ENCODE results near the gene TNKS1BP1. TPM values are rescaled to one million over a fixed set of nuclear protein-coding genes. Genes with fewer than 3 reads are reported as not detected.
A peak's percentile ranks its signal among the peaks of the same experiment; 100 is the strongest.

Gene TNKS1BP1
- total and polyA plus RNA-seq, 9 of the 15 experiments (the other 6 are each of a cell fraction or from before 2014, with no cell fraction given): 1.1 to 47.2 (median 10.9) TPM

DNA sequence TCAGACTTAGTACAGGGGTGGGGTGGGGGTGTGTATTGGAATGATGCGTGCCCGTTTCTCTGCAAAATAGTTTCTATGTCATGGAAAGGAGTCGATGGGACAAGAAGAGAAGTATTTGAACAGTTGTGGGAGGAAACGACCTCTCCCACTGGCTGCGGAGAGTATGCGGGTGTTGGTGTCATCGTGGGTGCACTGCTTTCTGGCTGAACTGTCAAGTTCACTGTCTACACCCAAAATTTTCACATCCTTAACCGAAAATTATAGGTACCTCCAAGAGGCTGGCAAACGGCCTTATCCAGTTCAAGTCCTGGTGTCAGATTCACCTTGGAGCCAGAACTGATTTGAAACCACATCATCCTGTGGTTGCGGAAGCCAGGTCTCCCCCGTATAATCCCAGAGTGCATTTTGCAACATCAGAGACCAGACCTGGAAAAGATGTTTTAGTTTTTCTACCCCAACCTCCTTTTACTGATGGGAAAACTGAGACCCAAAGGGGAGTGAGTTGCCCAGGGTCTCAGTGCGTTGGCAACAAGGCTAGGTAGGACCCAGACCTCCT, 11.4 kb upstream of the TNKS1BP1 start (continued):
- TF ChIP-seq ZNF280B (CRISPR knock-in tag; IDR thresholded peaks at IDR 0.05): no peak

DNA sequence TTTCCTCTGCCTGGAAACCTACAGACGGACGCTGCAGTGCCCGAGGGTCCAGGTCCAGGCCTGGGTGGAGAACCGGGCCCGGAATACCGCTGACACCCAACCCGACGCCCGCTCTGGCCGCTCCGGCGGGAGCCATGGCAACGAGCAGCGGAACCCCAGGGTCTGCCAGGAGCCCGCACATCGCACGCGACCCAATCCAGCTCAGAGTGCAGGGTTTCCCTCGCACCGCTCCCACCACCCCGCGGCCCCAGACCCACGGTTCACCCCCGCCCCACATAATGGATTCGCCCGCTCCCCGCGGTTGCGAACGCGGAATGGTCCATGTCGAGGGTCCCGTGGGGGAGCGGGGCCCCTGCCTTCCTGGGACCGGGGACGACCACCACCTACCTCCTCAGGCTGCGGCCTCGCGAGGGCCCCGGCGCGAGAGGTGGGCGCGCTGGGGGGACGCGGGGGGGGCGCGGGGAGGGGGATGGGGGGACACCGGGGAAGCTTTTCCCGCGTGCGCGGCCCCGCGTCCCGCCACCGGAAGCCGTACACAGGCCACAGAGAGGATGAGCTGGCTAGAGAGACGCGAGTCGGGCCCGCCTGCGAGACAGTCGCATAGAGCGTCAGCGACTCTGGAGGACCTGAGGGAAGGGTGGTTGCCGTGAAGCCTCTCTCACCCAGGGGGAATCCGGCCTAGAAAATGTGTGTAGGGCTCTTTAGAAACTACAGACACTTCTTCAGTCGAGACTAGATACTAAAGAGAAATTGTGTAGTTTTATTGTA, 10.8 kb upstream of the TNKS1BP1 start, which contains the start of gene SSRP1:
TSS of gene SSRP1 (minus strand) at position 550 of the 768 bp plus-strand sequence. CDS start 771 bp downstream, outside the sequence.
- Histone ChIP-seq H4K20me1 (replicated peaks; ENCODE audit: control insufficient read depth, insufficient read depth, low read length) (no peaks in the 10 kb centered on the region; the same call in 1 of the 2 replicates), H3K4me1 (replicated peaks in 1 of 2; ENCODE audit: control insufficient read depth in 2 of 2, insufficient read depth in 2 of 2, low read length in 2 of 2) (peaks cover 10 to 21% of the 10 kb centered on the region in 2 experiments; a peak in 4 of 5 replicates), H3K79me2 (ENCODE audit: control insufficient read depth, insufficient read depth, low read length) (peaks cover 40% of the 10 kb centered on the region), H3K9me1 (ENCODE audit: control insufficient read depth, insufficient read depth, low read length) (no peaks in the 10 kb centered on the region), H3K4me2 (ENCODE audit: insufficient read depth, low read length) (peak within 1 kb of the TSS; percentile 91), H3K9ac (ENCODE audit: insufficient read depth in 1 of 2, low read depth in 2 of 2, low read length in 2 of 2) (peak within 1 kb of the TSS; percentile 90 to 97), H3K4me3 (peak within 1 kb of the TSS; percentile 92), H3K9me3 (replicated peaks; ENCODE audit: control insufficient read depth, insufficient read depth, low read depth, low read length) (no peaks in the 10 kb centered on the region), H3K27ac (ENCODE audit: extremely low read depth, low read depth, low read length) (peak within 1 kb of the TSS; percentile 86), H3K36me3 (ENCODE audit: control insufficient read depth, insufficient read depth, low read length) (peaks cover 42% of the 10 kb centered on the region), H2AFZ (ENCODE audit: low read depth, low read length) (peak within 1 kb of the TSS; percentile 99), H3K27me3 (ENCODE audit: control insufficient read depth in 2 of 2, insufficient read depth in 2 of 2, low read length in 2 of 2) (no peaks in the 10 kb centered on the region; a peak in 1 of 5 replicates)
- POLR2A ChIA-PET: interaction anchor here (0.5 to 3.0 kb wide), 8 partner anchors 10 to 1676 kb away, joined by 3 to 28 read pairs (median 3); partner anchors contain the start of gene TNKS1BP1
- under 1% methylated on average over 17 of the region's 69 CpGs for WGBS (ENCODE audit: insufficient coverage, low coverage, missing lambda C conversion rate)
- DNase-seq (ENCODE audit: extremely low read depth in 1 of 4, low spot score in 3 of 4): peak; percentile 91 to 94 (median 94)
- ATAC-seq: peak; percentile 97
- in situ Hi-C loops (cut with MboI): no loop called here
- intact Hi-C loops (cut with micrococcal nuclease): no loop called here
- BruUV-seq (replicated peaks): no TSS peak
- peak; percentile 88 for FAIRE-seq
- CTCF ChIA-PET (ENCODE audit: low intra/inter-chr PET ratio): no interaction called here
- 0 out of 2 replicates have a peak, but pooled peaks have one; percentile 20 for TF ChIP-seq DPF2 (IDR thresholded peaks at IDR 0.05)
- TF ChIP-seq ZNF707 (CRISPR knock-in tag; conservative IDR thresholded peaks at IDR 0.05): no peak
- TF ChIP-seq NR0B1 (IDR thresholded peaks at IDR 0.05; ENCODE audit: partially characterized antibody): no peak
- peak; percentile 53; the same call in 1 of the 2 replicates for TF ChIP-seq ETS1 (conservative IDR thresholded peaks at IDR 0.05; ENCODE audit: control insufficient read depth, low read depth, low read length)
- no peak for TF ChIP-seq CCNT2 (IDR thresholded peaks at IDR 0.05; ENCODE audit: borderline replicate concordance, extremely low read depth, insufficient read length, low read depth, low read length)
- TF ChIP-seq TCF3 (CRISPR knock-in tag; IDR thresholded peaks at IDR 0.05): peak; percentile 27; the same call in 1 of the 2 replicates
- TF ChIP-seq, protein P1, sequence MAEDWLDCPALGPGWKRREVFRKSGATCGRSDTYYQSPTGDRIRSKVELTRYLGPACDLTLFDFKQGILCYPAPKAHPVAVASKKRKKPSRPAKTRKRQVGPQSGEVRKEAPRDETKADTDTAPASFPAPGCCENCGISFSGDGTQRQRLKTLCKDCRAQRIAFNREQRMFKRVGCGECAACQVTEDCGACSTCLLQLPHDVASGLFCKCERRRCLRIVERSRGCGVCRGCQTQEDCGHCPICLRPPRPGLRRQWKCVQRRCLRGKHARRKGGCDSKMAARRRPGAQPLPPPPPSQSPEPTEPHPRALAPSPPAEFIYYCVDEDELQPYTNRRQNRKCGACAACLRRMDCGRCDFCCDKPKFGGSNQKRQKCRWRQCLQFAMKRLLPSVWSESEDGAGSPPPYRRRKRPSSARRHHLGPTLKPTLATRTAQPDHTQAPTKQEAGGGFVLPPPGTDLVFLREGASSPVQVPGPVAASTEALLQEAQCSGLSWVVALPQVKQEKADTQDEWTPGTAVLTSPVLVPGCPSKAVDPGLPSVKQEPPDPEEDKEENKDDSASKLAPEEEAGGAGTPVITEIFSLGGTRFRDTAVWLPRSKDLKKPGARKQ (CRISPR knock-in tag; IDR thresholded peaks at IDR 0.05): no peak
- TF ChIP-seq, protein P2, sequence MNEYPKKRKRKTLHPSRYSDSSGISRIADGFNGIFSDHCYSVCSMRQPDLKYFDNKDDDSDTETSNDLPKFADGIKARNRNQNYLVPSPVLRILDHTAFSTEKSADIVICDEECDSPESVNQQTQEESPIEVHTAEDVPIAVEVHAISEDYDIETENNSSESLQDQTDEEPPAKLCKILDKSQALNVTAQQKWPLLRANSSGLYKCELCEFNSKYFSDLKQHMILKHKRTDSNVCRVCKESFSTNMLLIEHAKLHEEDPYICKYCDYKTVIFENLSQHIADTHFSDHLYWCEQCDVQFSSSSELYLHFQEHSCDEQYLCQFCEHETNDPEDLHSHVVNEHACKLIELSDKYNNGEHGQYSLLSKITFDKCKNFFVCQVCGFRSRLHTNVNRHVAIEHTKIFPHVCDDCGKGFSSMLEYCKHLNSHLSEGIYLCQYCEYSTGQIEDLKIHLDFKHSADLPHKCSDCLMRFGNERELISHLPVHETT (CRISPR knock-in tag; conservative IDR thresholded peaks at IDR 0.05 in 1 of 2, IDR thresholded peaks at IDR 0.05 in 1 of 2): peak in 1 of 2 experiments; percentile 94; a peak in 2 of 4 replicates

Measured in K562 (cell line).